Fibroblast of lung (primary cell): ENCODE measurements around the gene KLK14. TPM values are rescaled to one million over a fixed set of nuclear protein-coding genes. Genes with fewer than 3 reads are reported as not detected.

Source experiments
- DNase-seq, 2 donors: peaks; one replicate each; pipeline versions ENCODE4 v3.0.0 to v3.0.0-alpha.2; 2010; ENCODE audit warnings: low read depth in 2 of 2
- H2AFZ ChIP-seq: 2 replicates; pipeline ENCODE4 v1.5.1; 2012; ENCODE audit warnings: low read length, control low read depth, inconsistent platforms
- H3K27ac ChIP-seq: 2 replicates; pipeline ENCODE4 v1.5.1; 2011; ENCODE audit warnings: low read length, control low read depth; ENCODE audit not compliant: insufficient read depth
- H3K27me3 ChIP-seq: 2 replicates; pipeline ENCODE4 v1.5.1; 2011; ENCODE audit warnings: mild to moderate bottlenecking, low read length; ENCODE audit not compliant: control insufficient read depth, insufficient read depth
- H3K36me3 ChIP-seq: 2 replicates; pipeline ENCODE4 v1.5.1; 2011; ENCODE audit warnings: low read length; ENCODE audit not compliant: control insufficient read depth, insufficient read depth
- H3K4me1 ChIP-seq: 2 replicates; pipeline ENCODE4 v1.5.1; 2011; ENCODE audit warnings: low read length; ENCODE audit not compliant: control insufficient read depth, insufficient read depth; ENCODE audit errors: extremely low read depth
- H3K4me2 ChIP-seq: 2 replicates; pipeline ENCODE4 v1.5.1; 2011; ENCODE audit warnings: low read length, control low read depth; ENCODE audit not compliant: insufficient read depth; ENCODE audit errors: extremely low read depth
- H3K4me3 ChIP-seq, 4 experiments: fragments of 200-600 bp in 1 of 4; sonication (generic) in 1 of 4; replicated peaks in 1 of 4; 2 replicates each; pipeline ENCODE4 v1.5.1; 2011 to 2016; ENCODE audit warnings: low read length in 4 of 4, low read depth in 3 of 4, mild to moderate bottlenecking in 3 of 4, control low read depth in 2 of 4, inconsistent platforms in 1 of 4, mixed read lengths in 1 of 4; ENCODE audit not compliant: insufficient read depth in 1 of 4; ENCODE audit errors: control extremely low read depth in 1 of 4
- H3K79me2 ChIP-seq: 2 replicates; pipeline ENCODE4 v1.5.1; 2012; ENCODE audit warnings: mild to moderate bottlenecking, low read length, inconsistent platforms; ENCODE audit not compliant: control insufficient read depth, insufficient read depth
- H3K9ac ChIP-seq: 2 replicates; pipeline ENCODE4 v1.5.1; 2011; ENCODE audit warnings: mild to moderate bottlenecking, low read length, control low read depth; ENCODE audit not compliant: insufficient read depth
- H3K9me3 ChIP-seq: 2 replicates; pipeline ENCODE4 v1.5.1; 2012; ENCODE audit warnings: low read depth, low read length; ENCODE audit not compliant: control insufficient read depth, insufficient read depth
- H4K20me1 ChIP-seq: 2 replicates; pipeline ENCODE4 v1.5.1; 2011; ENCODE audit warnings: low read length; ENCODE audit not compliant: control insufficient read depth, insufficient read depth; ENCODE audit errors: extremely low read depth
- CTCF ChIP-seq, 2 donors: IDR thresholded peaks in 1 of 2; conservative IDR thresholded peaks in 1 of 2; 1 replicate in 1 of 2; 2 replicates in 1 of 2; pipeline ENCODE4 v1.5.1; 2011 to 2012; ENCODE audit warnings: low read length in 2 of 2, control low read depth in 1 of 2, inconsistent platforms in 1 of 2, low read depth in 1 of 2, mild to moderate bottlenecking in 1 of 2
- EZH2 ChIP-seq: IDR thresholded peaks from 2 replicates; pipeline ENCODE4 v1.5.1; 2012; ENCODE audit warnings: low read length, control low read depth, mild to moderate bottlenecking; ENCODE audit errors: missing control alignments
- polyA plus RNA-seq, 2 donors: library from polyadenylated mRNA; depleted of rRNA in 1 of 2; stranded (reverse) in 1 of 2; unstranded in 1 of 2; fragments of >200 nt; gene quantifications; 2 replicates each; pipeline ENCODE4 v1.2.1, GENCODE V29; 2011 to 2012; ENCODE audit warnings: missing spikeins in 1 of 2
- total RNA-seq: library from RNA; depleted of rRNA; stranded (reverse); fragments of >200 nt; gene quantifications from 2 replicates; pipeline ENCODE4 v1.2.1, GENCODE V29; 2014

KLK14 gene
- total and polyA plus RNA-seq, 2 donors (not counting 1 experiment from before 2014, with no cell fraction given): not detected

GRCh38 chr19:51123802-51124201 is 41.1 kb upstream of the KLK14 start:
- H3K27me3 ChIP-seq: no peaks in the 10 kb centered on the region
- TF ChIP-seq EZH2 (no peak), CTCF (conservative IDR thresholded peaks at IDR 0.05 in 1 of 2, IDR thresholded peaks at IDR 0.05 in 1 of 2; ENCODE audit: low read depth in 1 of 2, low read length in 2 of 2) (no peak)
- no peak for DNase-seq
- no peaks in the 10 kb centered on the region for H4K20me1 ChIP-seq
- H2AFZ ChIP-seq: no peak overlapping the region
- no peak overlapping the region for H3K4me3 ChIP-seq
- H3K4me1 ChIP-seq: no peaks in the 10 kb centered on the region
- H3K79me2 ChIP-seq: no peaks in the 10 kb centered on the region
- no peaks in the 10 kb centered on the region for H3K9me3 ChIP-seq
- H3K27ac ChIP-seq: no peak overlapping the region
- H3K4me2 ChIP-seq: no peak overlapping the region
- H3K9ac ChIP-seq: no peak overlapping the region
- H3K36me3 ChIP-seq: no peaks in the 10 kb centered on the region

- TF ChIP-seq CTCF (conservative IDR thresholded peaks at IDR 0.05 in 1 of 2, IDR thresholded peaks at IDR 0.05 in 1 of 2; ENCODE audit: low read depth in 1 of 2, low read length in 2 of 2) (no peak), EZH2 (no peak)
- Histone ChIP-seq H2AFZ (no peak overlapping the region), H4K20me1 (no peaks in the 10 kb centered on the region), H3K79me2 (no peaks in the 10 kb centered on the region), H3K36me3 (no peaks in the 10 kb centered on the region), H3K27ac (no peak overlapping the region), H3K9ac (no peak overlapping the region), H3K4me1 (no peaks in the 10 kb centered on the region), H3K27me3 (no peaks in the 10 kb centered on the region), H3K4me2 (no peak overlapping the region), H3K4me3 (no peak overlapping the region), H3K9me3 (no peaks in the 10 kb centered on the region)
- no peak for DNase-seq
Observed at GRCh38 chr19:51123381-51123800, 40.7 kb upstream of the KLK14 start.

GRCh38 chr19:51122112-51122981 is 39.7 kb upstream of the KLK14 start:
- Histone ChIP-seq H2AFZ (no peak overlapping the region), H3K4me2 (no peak overlapping the region), H3K27ac (no peak overlapping the region), H4K20me1 (no peaks in the 10 kb centered on the region), H3K27me3 (no peaks in the 10 kb centered on the region), H3K9ac (no peak overlapping the region), H3K4me1 (no peaks in the 10 kb centered on the region), H3K36me3 (no peaks in the 10 kb centered on the region), H3K9me3 (no peaks in the 10 kb centered on the region), H3K79me2 (no peaks in the 10 kb centered on the region), H3K4me3 (no peak overlapping the region)
- DNase-seq: no peak
- TF ChIP-seq EZH2 (no peak), CTCF (conservative IDR thresholded peaks at IDR 0.05 in 1 of 2, IDR thresholded peaks at IDR 0.05 in 1 of 2; ENCODE audit: low read depth in 1 of 2, low read length in 2 of 2) (no peak)
